ENCODE measurements around the gene CERS6. TPM values are rescaled to one million over a fixed set of nuclear protein-coding genes. Genes with fewer than 3 reads are reported as not detected.

CERS6 gene
- total and polyA plus RNA-seq, 2 experiments from 2014 or later: 7.4 to 35.0 TPM

GRCh38 chr2:168445960-168446359, 10.1 kb upstream of the CERS6 start:
- Mint-ChIP-seq H3K9me3 (no peaks in the 10 kb centered on the region; the same call in 2 of the 3 replicates), H3K27ac (no peak overlapping the region), H3K4me3 (no peak overlapping the region), H3K36me3 (ENCODE audit: low read depth) (no peaks in the 10 kb centered on the region; the same call in 2 of the 3 replicates), H3K4me1 (peaks cover 14% of the 10 kb centered on the region), H3K27me3 (ENCODE audit: insufficient read depth, low read depth, poor library complexity) (no peaks in the 10 kb centered on the region)
- H2AFZ ChIP-seq: no peak overlapping the region
- DNase-seq (ENCODE audit: low spot score) (no peak), ATAC-seq (no peak)
- H3F3A ChIP-seq (replicated peaks; ENCODE audit: low read depth): no peaks in the 10 kb centered on the region
- no peak for TF ChIP-seq ZNF114 (CRISPR knock-in tag; IDR thresholded peaks at IDR 0.05)
- no peak for TF ChIP-seq ETS1 (IDR thresholded peaks at IDR 0.05)
- TF ChIP-seq STAT1 (IDR thresholded peaks at IDR 0.05; ENCODE audit: unreplicated experiment): no peak
- TF ChIP-seq CTCF (conservative IDR thresholded peaks at IDR 0.05; ENCODE audit: low read depth in 2 of 2): no peak
- TF ChIP-seq ZNF462 (CRISPR knock-in tag; IDR thresholded peaks at IDR 0.05): no peak
- TF ChIP-seq CREB1 (CRISPR knock-in tag; IDR thresholded peaks at IDR 0.05; ENCODE audit: low read depth): no peak
- TF ChIP-seq NANOG (IDR thresholded peaks at IDR 0.05; ENCODE audit: borderline replicate concordance): no peak
- TF ChIP-seq JUNB (IDR thresholded peaks at IDR 0.05; ENCODE audit: unreplicated experiment): no peak
- TF ChIP-seq ZNF331 (CRISPR knock-in tag; IDR thresholded peaks at IDR 0.05; ENCODE audit: low read depth): no peak
- no peak for TF ChIP-seq EZH2phosphoT487 (IDR thresholded peaks at IDR 0.05; ENCODE audit: unreplicated experiment)
- no peak for TF ChIP-seq POLR2AphosphoS5 (IDR thresholded peaks at IDR 0.05; ENCODE audit: low read depth)
- no peak for TF ChIP-seq EZH2 (IDR thresholded peaks at IDR 0.05; ENCODE audit: low read depth, unreplicated experiment)
- H3K79me2 ChIP-seq (replicated peaks; ENCODE audit: insufficient read depth): no peaks in the 10 kb centered on the region
- no peaks in the 10 kb centered on the region for H4K20me1 ChIP-seq (replicated peaks; ENCODE audit: insufficient read depth)
- H3K4me3 ChIP-seq: no peak overlapping the region
- no peak overlapping the region for H3K27ac ChIP-seq (ENCODE audit: low read depth)
- H3K27me3 ChIP-seq (ENCODE audit: insufficient read depth): no peaks in the 10 kb centered on the region
- H3K4me1 ChIP-seq (ENCODE audit: insufficient read depth): peaks cover 7% of the 10 kb centered on the region
- H3K9me2 ChIP-seq (ENCODE audit: insufficient read depth): no peaks in the 10 kb centered on the region
- H3K36me3 ChIP-seq (ENCODE audit: insufficient read depth): no peaks in the 10 kb centered on the region
- no peak overlapping the region for H3K4me2 ChIP-seq
